H1 (cell line): ENCODE measurements around the gene SVEP1. TPM values are rescaled to one million over a fixed set of nuclear protein-coding genes. Genes with fewer than 3 reads are reported as not detected.

Experiments used
- CTCF ChIA-PET: fragments of 300-600 bp; sonication (Branson Sonifier 250); formaldehyde crosslinking; loops from one replicate; lab custom pipeline; 2021; ENCODE audit not compliant: partially characterized antibody; lab: Charles Lee
- POLR2A ChIA-PET: fragments of 300-600 bp; sonication (Branson Sonifier 250); formaldehyde crosslinking; loops from one replicate; lab custom pipeline; 2021; ENCODE audit warnings: inconsistent platforms; ENCODE audit not compliant: partially characterized antibody; lab: Charles Lee
- DNase-seq, 2 experiments: peaks; one replicate each; pipeline versions ENCODE4 v3.0.0 to v3.0.0-alpha.2; 2010 to 2022; ENCODE audit warnings: low spot score in 2 of 2, low read depth in 1 of 2, mixed read lengths in 1 of 2
- FAIRE-seq: peaks from 2 replicates; lab custom pipeline; 2011; peaks lifted over from hg19 to GRCh38; lab: Jason Lieb, UNC
- H2AFZ ChIP-seq: 2 replicates; pipeline ENCODE4 v1.8.1; 2012; ENCODE audit warnings: low read length, inconsistent platforms
- H2AK5ac ChIP-seq: 2 replicates; pipeline ENCODE4 v1.6.1; 2013; ENCODE audit warnings: low read depth, low read length
- H2BK120ac ChIP-seq: replicated peaks from 2 replicates; pipeline ENCODE3; 2013; ENCODE audit warnings: low read depth, low read length, inconsistent platforms
- H2BK12ac ChIP-seq: 2 replicates; pipeline ENCODE4 v1.6.1; 2013; ENCODE audit warnings: low read depth, low read length
- H2BK15ac ChIP-seq: 2 replicates; pipeline ENCODE4 v1.6.1; 2013; ENCODE audit warnings: low read length
- H2BK20ac ChIP-seq: 2 replicates; pipeline ENCODE4 v1.6.1; 2013; ENCODE audit warnings: low read length
- H2BK5ac ChIP-seq: 2 replicates; pipeline ENCODE4 v1.6.1; 2013; ENCODE audit warnings: low read depth, low read length
- H3K14ac ChIP-seq: 2 replicates; pipeline ENCODE4 v1.6.1; 2013; ENCODE audit warnings: inconsistent platforms; ENCODE audit not compliant: insufficient read length
- H3K18ac ChIP-seq: 2 replicates; pipeline ENCODE4 v1.6.1; 2013; ENCODE audit warnings: low read length; ENCODE audit errors: extremely low read depth
- H3K23ac ChIP-seq: 2 replicates; pipeline ENCODE4 v1.6.1; 2013; ENCODE audit warnings: inconsistent platforms; ENCODE audit not compliant: insufficient read length
- H3K23me2 ChIP-seq: 2 replicates; pipeline ENCODE4 v1.6.1; 2013; ENCODE audit warnings: low read depth, low read length
- H3K27ac ChIP-seq: 2 replicates; pipeline ENCODE4 v1.6.1; 2011; ENCODE audit warnings: low read depth, low read length, inconsistent platforms
- H3K27me3 ChIP-seq, 4 experiments: replicated peaks in 1 of 4; 1 replicate in 1 of 4; 2 replicates in 3 of 4; pipeline versions ENCODE4 v1.6.1 to v1.8.1; 2011 to 2013; ENCODE audit warnings: low read length in 3 of 4, mild to moderate bottlenecking in 3 of 4, inconsistent platforms in 2 of 4, mixed read lengths in 2 of 4, moderate library complexity in 1 of 4; ENCODE audit not compliant: control insufficient read depth in 3 of 4, insufficient read depth in 3 of 4; ENCODE audit errors: extremely low read depth in 1 of 4
- H3K36me3 ChIP-seq, 4 experiments: 2 replicates each; pipeline versions ENCODE4 v1.6.1 to v1.8.1; 2011 to 2013; ENCODE audit warnings: mild to moderate bottlenecking in 4 of 4, low read length in 3 of 4, moderate library complexity in 2 of 4, control low read depth in 1 of 4, inconsistent platforms in 1 of 4; ENCODE audit not compliant: insufficient read depth in 4 of 4, control insufficient read depth in 2 of 4
- H3K4ac ChIP-seq: replicated peaks from 2 replicates; pipeline ENCODE3; 2013; ENCODE audit warnings: low read length, low read depth, mixed read lengths, inconsistent platforms; ENCODE audit not compliant: insufficient read length
- H3K4me1 ChIP-seq, 4 experiments: replicated peaks in 1 of 4; 1 replicate in 1 of 4; 2 replicates in 3 of 4; pipeline versions ENCODE4 v1.6.1 to v1.8.1; 2011 to 2013; ENCODE audit warnings: low read length in 3 of 4, inconsistent platforms in 2 of 4, mixed read lengths in 1 of 4; ENCODE audit not compliant: insufficient read depth in 4 of 4, control insufficient read depth in 3 of 4
- H3K4me2 ChIP-seq, 2 experiments: 2 replicates each; pipeline versions ENCODE4 v1.6.1 to v1.8.1; 2011 to 2013; ENCODE audit warnings: low read depth in 2 of 2, low read length in 2 of 2, control low read depth in 1 of 2, inconsistent platforms in 1 of 2, mild to moderate bottlenecking in 1 of 2; ENCODE audit not compliant: insufficient read depth in 1 of 2
- H3K4me3 ChIP-seq, 4 experiments: fragments of 200-600, 300-600 bp in 1 of 4; sonication (generic), shearing (Covaris generic), sonication (Bioruptor Twin) in 1 of 4; 2 replicates each; pipeline versions ENCODE4 v1.5.1 to v1.8.1; 2011 to 2016; ENCODE audit warnings: low read length in 4 of 4, low read depth in 3 of 4, control low read depth in 2 of 4, inconsistent platforms in 2 of 4, mild to moderate bottlenecking in 2 of 4, mixed read lengths in 1 of 4, moderate library complexity in 1 of 4; ENCODE audit not compliant: insufficient read depth in 2 of 4; ENCODE audit errors: extremely low read depth in 1 of 4
- H3K56ac ChIP-seq: replicated peaks from 2 replicates; pipeline ENCODE3; 2013; ENCODE audit warnings: low read depth, mild to moderate bottlenecking, mixed read lengths, low read length, inconsistent platforms; ENCODE audit not compliant: insufficient read length
- H3K79me1 ChIP-seq: 2 replicates; pipeline ENCODE4 v1.6.1; 2013; ENCODE audit warnings: low read depth, low read length, control low read depth
- H3K79me2 ChIP-seq, 2 experiments: 2 replicates each; pipeline versions ENCODE4 v1.6.1 to v1.8.1; 2012 to 2013; ENCODE audit warnings: low read length in 2 of 2, mild to moderate bottlenecking in 2 of 2, inconsistent platforms in 1 of 2; ENCODE audit not compliant: insufficient read depth in 2 of 2, control insufficient read depth in 1 of 2
- H3K9ac ChIP-seq, 4 experiments: replicated peaks in 1 of 4; 1 replicate in 1 of 4; 2 replicates in 3 of 4; pipeline versions ENCODE4 v1.6.1 to v1.8.1; 2011 to 2013; ENCODE audit warnings: low read depth in 3 of 4, low read length in 3 of 4, control low read depth in 2 of 4, mild to moderate bottlenecking in 2 of 4, moderate library complexity in 2 of 4, inconsistent platforms in 1 of 4; ENCODE audit errors: extremely low read depth in 1 of 4
- H3K9me3 ChIP-seq, 2 experiments: 2 replicates each; pipeline versions ENCODE4 v1.6.1 to v1.8.1; 2012 to 2013; ENCODE audit warnings: mild to moderate bottlenecking in 2 of 2, moderate library complexity in 2 of 2, control low read depth in 1 of 2, inconsistent platforms in 1 of 2, low read depth in 1 of 2, low read length in 1 of 2, mixed read lengths in 1 of 2; ENCODE audit not compliant: insufficient read depth in 2 of 2
- H4K20me1 ChIP-seq, 2 experiments: replicated peaks in 1 of 2; 2 replicates each; pipeline versions ENCODE3 to v1.8.1; 2011 to 2013; ENCODE audit warnings: inconsistent platforms in 2 of 2, low read length in 2 of 2, mild to moderate bottlenecking in 1 of 2; ENCODE audit not compliant: insufficient read depth in 2 of 2, control insufficient read depth in 1 of 2
- H4K5ac ChIP-seq: 2 replicates; pipeline ENCODE4 v1.6.1; 2013; ENCODE audit warnings: low read length, low read depth, mixed read lengths, inconsistent platforms; ENCODE audit not compliant: insufficient read length
- H4K8ac ChIP-seq: 2 replicates; pipeline ENCODE4 v1.8.0; 2013; ENCODE audit warnings: mild to moderate bottlenecking, moderate library complexity, low read length, inconsistent platforms; ENCODE audit not compliant: insufficient read depth; ENCODE audit errors: extremely low read depth
- H4K91ac ChIP-seq: replicated peaks from 2 replicates; pipeline ENCODE3; 2013; ENCODE audit warnings: low read length, mixed read lengths, inconsistent platforms; ENCODE audit not compliant: insufficient read length
- ASH2L ChIP-seq: fragments of 200-600, 300-600 bp; sonication (generic); IDR thresholded peaks from one replicate; pipeline ENCODE4 v1.7.1; 2017; ENCODE audit warnings: low read length
- CREB1 ChIP-seq: IDR thresholded peaks from 2 replicates; pipeline ENCODE4 v1.6.1; 2012; ENCODE audit warnings: inconsistent platforms
- CTBP2 ChIP-seq: IDR thresholded peaks from 2 replicates; pipeline ENCODE4 v1.7.0; 2011; ENCODE audit warnings: borderline replicate concordance, mild to moderate bottlenecking, moderate library complexity, mixed read lengths, low read length; ENCODE audit not compliant: insufficient read depth, insufficient read length
- EZH2 ChIP-seq: fragments of 200-600 bp; sonication (generic); IDR thresholded peaks from 2 replicates; pipeline ENCODE4 v1.7.1; 2012; ENCODE audit warnings: low read depth, mild to moderate bottlenecking, moderate library complexity, low read length, inconsistent platforms; ENCODE audit not compliant: severe bottlenecking
- GABPA ChIP-seq: IDR thresholded peaks from 2 replicates; pipeline ENCODE4 v1.6.1; 2011; ENCODE audit warnings: mild to moderate bottlenecking, low read length, moderate library complexity, borderline replicate concordance; ENCODE audit not compliant: insufficient read depth
- HDAC6 ChIP-seq: IDR thresholded peaks from one replicate; pipeline ENCODE4 v1.7.1; 2012; ENCODE audit warnings: low read depth, mild to moderate bottlenecking, inconsistent platforms, low read length, moderate library complexity
- NRF1 ChIP-seq: IDR thresholded peaks from 2 replicates; pipeline ENCODE4 v1.6.1; 2011; ENCODE audit warnings: mild to moderate bottlenecking, low read depth, low read length, improper control_type of control experiment
- POLR2A ChIP-seq, 2 experiments: IDR thresholded peaks; 1 replicate in 1 of 2; 2 replicates in 1 of 2; pipeline ENCODE4 v1.6.1; 2011; ENCODE audit warnings: low read depth in 2 of 2, low read length in 2 of 2, mild to moderate bottlenecking in 2 of 2; ENCODE audit errors: control extremely low read depth in 1 of 2
- RFX5 ChIP-seq: IDR thresholded peaks from 2 replicates; pipeline ENCODE4 v1.6.1; 2011; ENCODE audit warnings: low read depth, low read length, improper control_type of control experiment, borderline replicate concordance
- SIN3A ChIP-seq, 2 experiments: IDR thresholded peaks in 1 of 2; conservative IDR thresholded peaks in 1 of 2; 2 replicates each; pipeline ENCODE4 v1.6.1; 2011 to 2012; ENCODE audit warnings: low read length in 2 of 2, improper control_type of control experiment in 1 of 2, low read depth in 1 of 2, mild to moderate bottlenecking in 1 of 2
- TAF1 ChIP-seq: IDR thresholded peaks from 2 replicates; pipeline ENCODE4 v1.6.1; 2011; ENCODE audit warnings: mild to moderate bottlenecking, low read depth, low read length
- WGBS, 2 experiments: shearing (Covaris generic) in 1 of 2; methylation state at CpG; one replicate each; pipeline versions ENCODE4 v1.1.6 to v1.1.7; 2013 to 2015; ENCODE audit warnings: low lambda C conversion rate in 2 of 2, mixed read lengths in 2 of 2, inconsistent platforms in 1 of 2, low coverage in 1 of 2, missing lambda C conversion rate in 1 of 2; ENCODE audit not compliant: insufficient replicate concordance in 2 of 2, insufficient coverage in 1 of 2, insufficient read length in 1 of 2; ENCODE audit errors: extremely low coverage in 1 of 2, missing lambda C conversion rate in 1 of 2; 5-methylcytosine and 5-hydroxymethylcytosine counted together
- polyA plus RNA-seq, 7 experiments: library from polyadenylated mRNA; depleted of rRNA in 3 of 7; stranded (reverse) in 5 of 7; unstranded in 2 of 7; fragments of >200 nt in 5 of 7; fragments of 200-250 nt in 2 of 7; gene quantifications; 1 replicate in 5 of 7; 2 replicates in 1 of 7; 4 replicates in 1 of 7; pipeline versions ENCODE4 v1.2.1 to v1.2.3, GENCODE V29; 2011 to 2013; ENCODE audit warnings: missing spikeins in 2 of 7, mixed read lengths in 2 of 7
- total RNA-seq: library from RNA; stranded (reverse); fragmentation: NEBNext Ultra II Directional; extraction: Animal tissue kit (Norgen Biotek cat#: 25700); gene quantifications from 2 replicates; pipeline ENCODE4 v1.2.1, GENCODE V29; 2021

Gene SVEP1
- total and polyA plus RNA-seq, 2 of the 8 experiments (the other 6 are each of a cell fraction or from before 2014, with no cell fraction given): 0.11 to 0.37 TPM

- Histone ChIP-seq H2BK12ac (no peak overlapping the region), H3K79me1 (no peaks in the 10 kb centered on the region), H3K36me3 (no peaks in the 10 kb centered on the region), H4K8ac (no peak overlapping the region), H3K4ac (no peak overlapping the region), H2AFZ (no peak overlapping the region), H4K5ac (no peak overlapping the region), H2BK20ac (no peak overlapping the region), H3K56ac (no peak overlapping the region), H3K4me1 (no peaks in the 10 kb centered on the region), H3K18ac (no peak overlapping the region), H2BK5ac (no peak overlapping the region), H2BK120ac (no peak overlapping the region), H3K9me3 (no peaks in the 10 kb centered on the region), H4K20me1 (no peaks in the 10 kb centered on the region), H3K27ac (no peak overlapping the region), H3K9ac (no peak overlapping the region), H2AK5ac (no peak overlapping the region), H3K4me3 (no peak overlapping the region), H3K23me2 (no peaks in the 10 kb centered on the region), H2BK15ac (no peak overlapping the region), H3K14ac (no peak overlapping the region), H3K79me2 (no peaks in the 10 kb centered on the region), H3K4me2 (no peak overlapping the region), H3K27me3 (no peaks in the 10 kb centered on the region), H3K23ac (no peak overlapping the region), H4K91ac (no peak overlapping the region)
- FAIRE-seq: no peak
- POLR2A ChIA-PET: no interaction called here
- CTCF ChIA-PET: no interaction called here
- WGBS, 2 experiments: 88% methylated on average over 2 of the region's 2 CpGs; no CpG with 5 or more reads in 1 of the 2 experiments
- DNase-seq: no peak
- no peak for TF ChIP-seq POLR2A (IDR thresholded peaks at IDR 0.05; ENCODE audit: control extremely low read depth in 1 of 2, low read depth in 2 of 2, low read length in 2 of 2)
- no peak for TF ChIP-seq EZH2
- no peak for TF ChIP-seq CREB1
- no peak for TF ChIP-seq TAF1
- no peak for TF ChIP-seq CTBP2
- no peak for TF ChIP-seq NRF1
- TF ChIP-seq ASH2L: no peak
- no peak for TF ChIP-seq HDAC6
- no peak for TF ChIP-seq RFX5
- TF ChIP-seq SIN3A (conservative IDR thresholded peaks at IDR 0.05 in 1 of 2, IDR thresholded peaks at IDR 0.05 in 1 of 2; ENCODE audit: low read depth in 1 of 2, low read length in 2 of 2): no peak
- TF ChIP-seq GABPA: no peak
These were observed 165.1 kb downstream of the SVEP1 start for GRCh38 chr9:110414471-110414870.
